Stimulated activated CD8-positive, alpha-beta memory T cell treated with anti-CD3 and anti-CD28 coated beads, Interleukin-4, amount 100 ng/mL, for 24 hours (primary cell): ENCODE data around the gene WDR86.

Experiments used
- DNase-seq: peaks from one replicate; pipeline ENCODE4 v3.0.0-alpha.2; 2020; ENCODE audit warnings: low read depth

The WDR86 gene, protein sequence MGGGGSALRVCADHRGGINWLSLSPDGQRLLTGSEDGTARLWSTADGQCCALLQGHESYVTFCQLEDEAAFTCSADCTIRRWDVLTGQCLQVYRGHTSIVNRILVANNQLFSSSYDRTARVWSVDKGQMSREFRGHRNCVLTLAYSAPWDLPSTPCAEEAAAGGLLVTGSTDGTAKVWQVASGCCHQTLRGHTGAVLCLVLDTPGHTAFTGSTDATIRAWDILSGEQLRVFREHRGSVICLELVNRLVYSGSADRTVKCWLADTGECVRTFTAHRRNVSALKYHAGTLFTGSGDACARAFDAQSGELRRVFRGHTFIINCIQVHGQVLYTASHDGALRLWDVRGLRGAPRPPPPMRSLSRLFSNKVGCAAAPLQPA

DNA sequence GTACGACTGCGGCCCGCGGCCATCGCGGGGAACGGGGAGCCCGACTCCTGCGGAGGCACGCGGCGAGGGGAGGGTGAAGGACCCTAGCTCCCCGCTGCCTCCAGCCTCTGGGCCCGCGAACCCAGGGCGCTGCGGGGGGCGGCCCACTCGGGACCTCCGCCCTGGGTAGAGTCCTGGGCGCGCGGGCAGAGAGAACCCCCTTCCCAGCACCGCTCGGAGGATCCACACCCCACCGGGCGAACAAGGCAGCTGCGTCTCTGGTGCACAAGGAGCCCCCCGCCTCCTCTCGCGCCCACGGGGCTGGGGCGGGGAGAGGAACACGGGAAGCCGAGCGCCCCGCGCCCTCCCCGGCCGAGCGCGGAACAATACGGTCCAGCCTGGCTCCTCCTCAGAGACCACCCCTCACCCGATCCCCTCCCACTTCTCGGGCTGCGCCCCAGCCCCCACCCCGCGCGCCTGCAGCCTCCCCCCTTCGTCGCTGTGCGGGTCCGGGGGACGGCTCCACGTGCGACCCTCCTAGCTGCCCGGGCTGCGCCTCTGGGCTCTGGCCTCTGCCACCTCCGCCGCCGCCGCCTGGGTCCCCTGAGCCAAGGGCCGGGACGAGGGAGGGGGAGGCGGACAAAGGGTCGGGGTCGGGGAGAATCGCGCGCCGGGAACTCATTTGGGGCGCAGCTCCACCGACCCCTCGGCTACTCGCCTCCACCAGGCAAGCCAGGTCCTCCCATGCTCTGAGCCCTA, at the start of gene WDR86:
TSS of gene WDR86 (minus strand) at position 372 of the 738 bp plus-strand sequence. CDS start 449 bp downstream, outside the sequence.
- no peak for DNase-seq

DNA sequence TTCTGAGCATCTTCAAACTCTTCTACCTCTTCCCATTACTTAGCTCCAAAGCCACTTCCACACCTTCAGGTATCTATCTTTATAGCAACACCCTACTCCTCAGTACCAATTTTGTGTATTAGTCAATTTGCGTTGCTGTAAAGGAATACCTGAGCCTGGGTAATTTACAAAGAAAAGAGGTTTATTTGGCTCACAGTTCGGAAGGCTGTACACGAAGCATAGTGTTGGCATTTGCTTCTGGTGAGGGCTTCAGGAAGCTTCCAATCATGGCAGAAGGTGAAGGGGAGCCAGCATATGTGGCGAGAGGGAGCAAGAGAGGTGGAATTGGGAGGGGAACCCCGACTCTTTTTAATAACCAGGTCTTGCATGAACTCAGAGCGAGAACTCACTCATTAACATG, 47.7 kb upstream of the WDR86 start:
- DNase-seq = no peak

DNA sequence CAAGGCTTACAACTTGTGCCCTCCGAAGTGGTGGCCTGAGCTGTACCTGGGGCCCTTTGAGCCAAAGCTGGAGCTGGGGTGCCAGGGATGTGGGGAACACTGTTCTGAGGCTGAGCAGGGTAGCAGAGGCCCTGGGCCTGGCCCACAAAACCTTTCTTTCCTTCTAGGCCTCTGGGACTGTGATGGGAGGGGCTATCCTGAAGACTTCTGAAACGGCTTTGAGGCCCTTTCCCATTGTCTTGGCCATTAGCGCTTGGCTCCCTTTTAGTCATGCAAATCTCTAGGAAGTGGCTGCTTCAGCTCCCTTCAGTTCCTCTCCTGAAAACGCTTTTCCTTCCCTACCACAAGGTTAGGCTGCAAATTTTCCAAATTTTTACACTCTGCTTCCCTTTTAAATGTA, 46.9 kb upstream of the WDR86 start:
- DNase-seq = no peak

DNA sequence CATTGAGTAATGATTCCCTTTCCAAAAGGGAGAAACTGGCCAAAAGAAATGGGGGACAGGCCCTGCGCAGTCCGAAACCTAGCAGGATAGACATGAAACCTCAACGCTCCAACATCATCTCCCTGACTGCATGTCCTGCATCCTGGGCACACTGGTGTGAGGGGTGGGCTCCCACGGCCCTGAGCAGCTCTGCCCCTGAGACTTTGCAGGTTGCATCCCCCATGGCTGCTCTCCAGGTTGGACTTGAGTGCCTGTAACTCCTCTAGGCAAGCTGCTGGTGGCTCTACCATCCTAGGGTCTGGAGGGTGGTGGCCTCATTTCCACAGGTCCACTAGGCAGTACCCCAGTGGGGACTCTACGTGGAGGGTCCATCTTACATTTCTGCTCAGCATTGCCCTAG, 46.4 kb upstream of the WDR86 start:
- no peak for DNase-seq

DNA sequence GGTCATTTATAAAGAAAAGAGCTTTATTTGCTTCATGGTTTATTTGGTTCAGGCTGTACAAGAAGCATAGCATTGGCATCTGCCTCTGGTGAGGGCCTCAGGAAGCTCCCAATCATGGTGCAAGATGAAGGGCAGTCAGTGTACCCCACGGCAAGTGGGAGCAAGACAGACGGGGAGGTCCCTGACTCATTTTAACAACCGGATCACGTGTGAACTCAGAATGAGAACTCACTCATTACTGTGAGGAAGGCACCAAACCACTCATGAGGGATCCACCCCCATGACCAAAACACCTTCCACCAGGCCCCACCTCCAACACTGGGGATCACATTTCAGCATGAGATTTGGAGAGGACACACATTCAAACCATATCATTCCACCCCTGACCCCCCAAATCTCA, 45.9 kb upstream of the WDR86 start:
- no peak for DNase-seq

DNA sequence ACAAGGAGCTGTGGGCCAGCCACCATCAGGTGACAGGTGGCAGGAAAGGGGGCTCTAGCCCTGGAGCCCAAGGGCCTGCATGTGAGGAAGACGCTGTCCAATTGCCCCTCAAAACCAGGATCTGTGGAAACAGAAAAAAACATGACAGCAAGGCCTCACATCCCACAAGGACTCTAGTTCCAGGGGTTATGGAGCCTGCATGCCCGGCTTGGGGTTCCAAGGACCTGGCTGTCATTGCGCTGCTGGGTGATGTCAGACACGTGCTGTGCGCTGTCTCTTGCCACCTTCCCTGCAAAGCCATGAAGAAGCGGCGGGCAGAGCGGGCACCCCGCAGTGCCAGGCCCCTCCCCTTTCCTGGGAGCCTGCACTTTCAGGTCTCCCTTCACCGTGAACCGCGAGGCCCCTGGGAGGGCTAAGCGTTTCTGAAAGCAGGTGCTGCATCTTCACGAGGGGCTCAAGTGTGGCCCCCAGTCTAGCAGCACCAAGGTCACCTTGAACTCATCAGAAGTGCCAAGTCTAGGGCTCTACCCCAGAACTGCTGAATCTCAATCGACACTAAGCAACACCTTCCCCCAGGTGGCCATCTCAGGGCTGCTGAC, 45.2 kb upstream of the WDR86 start:
- no peak for DNase-seq

DNA sequence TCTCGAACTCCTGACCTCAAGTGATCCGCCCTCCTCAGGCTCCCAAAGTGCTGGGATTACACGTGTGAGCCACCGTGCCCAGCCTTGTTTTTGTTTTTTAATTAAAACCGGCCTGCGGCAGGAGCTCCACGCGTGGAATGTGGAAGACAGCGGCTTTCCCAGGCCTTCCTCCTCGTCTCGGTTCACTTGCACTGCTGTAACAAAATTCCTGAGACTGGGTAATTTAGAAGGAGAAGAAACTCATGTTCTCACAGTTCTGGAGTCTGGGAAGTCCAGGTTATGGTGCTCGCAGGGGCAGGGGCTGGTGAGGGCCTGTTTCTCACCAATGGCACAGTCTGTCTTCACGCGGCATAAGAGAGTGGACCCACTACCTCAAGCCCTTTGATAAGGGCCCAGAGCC, 44.5 kb upstream of the WDR86 start:
- DNase-seq = no peak

DNA sequence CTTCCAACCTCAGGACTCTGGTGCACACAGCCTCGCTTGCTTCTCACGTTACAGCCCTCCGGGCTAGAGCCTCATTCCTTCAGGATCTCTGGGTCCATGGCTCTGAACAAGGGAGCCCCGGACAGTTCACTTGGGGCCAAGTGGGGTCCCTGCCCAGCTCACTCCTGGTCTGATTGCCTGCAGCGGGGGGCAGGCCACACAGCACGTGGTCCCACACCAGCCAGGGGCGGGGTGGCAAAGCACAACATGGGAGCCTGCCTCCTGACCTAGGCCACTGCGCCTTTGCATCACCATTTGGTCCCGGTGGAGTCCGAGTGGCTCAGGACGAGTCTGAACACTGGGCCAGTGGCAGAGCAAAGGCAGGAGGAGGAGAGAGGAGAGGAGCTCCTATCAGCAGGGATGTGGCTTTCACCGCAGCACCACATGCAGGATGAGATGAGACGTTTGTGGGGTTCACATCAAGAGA, 43.5 kb upstream of the WDR86 start:
- no peak for DNase-seq

DNA sequence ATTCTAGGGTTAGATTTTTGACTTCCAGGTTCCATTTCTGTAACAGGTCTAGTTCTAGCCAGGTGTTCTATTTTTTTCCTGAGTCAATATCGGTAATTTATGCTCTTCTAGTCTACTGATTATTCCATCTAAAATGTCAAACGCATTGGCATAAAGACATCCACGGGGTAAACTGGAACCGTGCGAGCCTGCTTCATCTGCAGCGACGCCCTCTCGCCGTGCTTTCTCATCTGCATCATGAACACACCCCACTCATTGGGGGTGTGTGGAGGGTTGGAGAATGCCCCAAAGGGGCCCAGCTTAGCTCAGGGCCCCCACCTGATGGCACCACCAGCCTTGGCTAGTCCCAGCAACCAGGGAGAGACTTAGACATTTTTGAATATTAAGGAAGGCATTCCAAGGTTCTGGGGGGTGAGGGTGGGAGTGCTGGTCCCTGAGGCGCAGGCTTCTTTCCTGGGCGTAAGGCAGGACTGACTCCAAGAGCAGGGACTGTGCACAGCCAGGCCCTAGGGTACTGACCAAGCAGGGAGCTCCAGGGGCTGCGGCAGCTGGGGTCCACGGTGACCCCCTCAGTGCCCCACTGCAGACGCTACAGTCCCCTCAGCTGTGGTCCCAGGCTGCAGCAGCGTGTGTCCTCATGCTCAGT, 43.0 kb upstream of the WDR86 start:
- DNase-seq = no peak

DNA sequence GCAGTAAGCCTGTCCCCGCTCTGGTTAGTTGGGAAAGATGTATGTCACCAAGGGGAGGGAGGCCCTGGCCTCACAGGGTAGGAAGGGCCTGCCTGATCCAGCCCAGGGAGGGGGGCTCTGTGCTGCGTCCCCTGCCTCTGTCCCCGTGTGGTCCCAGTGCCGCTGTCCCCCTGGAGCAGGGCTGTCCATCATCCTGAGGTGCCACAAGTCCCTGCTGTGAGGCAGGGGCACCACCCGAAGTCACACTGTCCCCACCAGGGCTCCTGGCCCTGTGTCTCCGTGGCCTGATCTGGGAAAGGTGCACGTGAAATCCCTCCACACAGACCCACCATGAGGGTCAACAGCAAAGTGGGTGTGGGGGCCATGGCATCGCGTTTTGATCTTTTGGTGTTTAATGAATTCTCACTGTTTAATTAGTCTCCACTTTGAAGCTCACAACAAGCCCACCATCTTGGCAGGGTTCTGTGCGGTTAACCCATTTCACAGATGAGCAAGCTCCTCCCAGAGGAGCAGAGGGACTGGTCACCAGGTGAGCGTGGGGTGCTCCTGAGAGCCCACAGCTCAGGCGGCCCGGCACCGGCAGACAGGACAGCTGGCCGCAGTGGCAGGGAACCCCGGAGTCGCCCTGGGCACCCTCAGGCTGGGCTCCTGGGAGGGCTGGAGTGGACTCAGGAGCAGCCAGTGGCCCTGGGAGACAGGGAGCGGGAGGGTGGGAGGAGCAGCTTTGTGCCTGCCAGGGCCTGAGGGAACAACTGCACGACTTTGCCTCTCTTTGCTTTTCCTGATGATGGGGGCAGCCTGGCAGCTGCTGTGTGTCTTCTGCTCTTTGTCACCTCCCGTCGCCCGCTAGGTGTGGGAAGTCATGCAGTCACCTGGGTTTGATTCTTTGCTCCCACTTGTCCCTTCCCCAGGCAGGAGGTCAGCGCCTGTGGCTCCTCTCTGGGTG, 42.1 kb upstream of the WDR86 start:
- DNase-seq = no peak

DNA sequence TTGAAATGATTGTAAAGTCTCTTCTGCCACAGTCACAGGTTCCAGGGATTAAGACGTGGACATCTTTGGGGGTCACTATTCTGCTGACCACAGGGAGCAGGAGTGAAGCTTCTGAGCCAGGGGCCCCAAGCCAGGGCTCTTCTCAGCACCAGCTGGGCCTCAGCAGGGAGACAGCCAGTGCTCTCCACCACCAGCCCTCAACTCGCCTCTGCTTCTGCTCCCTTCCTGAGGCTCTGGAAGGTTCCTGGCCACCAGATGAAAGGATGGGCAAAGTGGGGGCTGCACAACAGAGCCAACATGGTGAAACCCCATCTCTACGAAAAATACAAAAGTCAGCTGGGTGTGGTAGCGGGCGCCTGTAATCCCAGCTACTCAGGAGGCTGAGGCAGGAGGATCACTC, 41.3 kb upstream of the WDR86 start:
- no peak for DNase-seq

DNA sequence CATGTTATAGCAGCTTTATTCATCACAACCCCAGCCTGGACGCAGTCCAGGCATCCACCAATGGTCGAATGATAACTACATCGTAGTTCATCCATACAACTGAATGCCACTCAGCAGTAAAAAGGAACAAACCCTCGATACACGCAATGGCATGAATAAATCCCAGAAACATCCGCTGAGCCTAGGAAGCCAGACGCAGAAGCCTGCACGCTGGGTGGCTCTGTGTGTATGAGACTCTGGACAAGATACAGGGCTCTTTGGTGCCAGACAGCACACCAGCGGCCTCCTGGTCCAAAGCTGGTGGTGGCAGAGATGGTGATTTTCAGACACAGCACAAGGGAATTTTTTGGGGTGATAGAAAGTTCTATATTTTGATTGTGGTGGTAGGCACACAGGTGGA, 40.2 kb upstream of the WDR86 start:
- no peak for DNase-seq

DNA sequence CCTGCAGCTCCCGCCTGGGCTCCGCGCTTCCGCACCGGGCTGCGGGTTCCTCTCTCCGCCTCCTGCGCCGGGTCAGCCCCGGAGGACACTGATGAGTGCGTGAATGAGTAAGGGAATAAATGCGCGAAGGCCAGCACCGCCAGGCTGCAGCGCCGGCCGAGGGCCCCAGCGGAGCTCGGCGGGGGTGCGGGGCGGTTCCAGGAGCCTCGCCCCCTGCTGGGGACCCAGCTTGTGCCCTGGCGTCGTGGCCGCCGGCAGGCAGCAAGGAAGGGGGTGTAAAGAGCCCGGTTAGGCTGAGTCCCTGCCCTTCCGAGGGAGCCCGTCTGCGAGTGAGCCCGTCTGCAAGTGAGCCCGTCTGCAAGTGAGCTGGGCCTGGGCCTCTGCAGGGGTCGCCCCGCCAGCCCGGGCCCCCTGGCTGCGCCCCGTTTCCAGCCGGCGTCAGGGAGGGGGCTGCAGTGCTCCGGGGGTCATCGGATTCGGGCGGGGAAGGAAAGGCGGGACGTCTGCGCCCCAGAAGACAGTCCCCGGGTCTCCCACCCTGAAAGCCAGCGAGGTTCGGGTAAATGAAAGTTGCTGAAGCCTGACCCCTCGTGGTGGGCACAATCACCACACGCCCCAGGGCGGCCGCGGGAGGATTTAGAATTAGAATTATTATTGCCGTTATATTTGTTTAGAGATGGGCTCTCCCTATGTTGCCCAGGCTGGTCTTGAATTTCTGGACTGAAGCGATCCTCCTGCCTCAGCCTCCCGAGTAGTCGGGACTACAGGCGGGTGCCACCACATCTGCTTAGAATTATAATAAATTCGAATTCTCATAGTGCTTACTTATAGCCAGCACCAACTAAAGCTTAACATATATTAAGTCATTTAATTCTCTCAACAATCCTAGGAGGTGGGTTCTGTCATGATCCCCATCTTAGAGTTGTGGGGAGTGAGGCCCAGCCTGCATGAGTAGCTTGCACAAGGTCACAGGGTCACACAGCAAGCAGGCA, 38.7 kb upstream of the WDR86 start:
- peak; percentile 60 for DNase-seq

DNA sequence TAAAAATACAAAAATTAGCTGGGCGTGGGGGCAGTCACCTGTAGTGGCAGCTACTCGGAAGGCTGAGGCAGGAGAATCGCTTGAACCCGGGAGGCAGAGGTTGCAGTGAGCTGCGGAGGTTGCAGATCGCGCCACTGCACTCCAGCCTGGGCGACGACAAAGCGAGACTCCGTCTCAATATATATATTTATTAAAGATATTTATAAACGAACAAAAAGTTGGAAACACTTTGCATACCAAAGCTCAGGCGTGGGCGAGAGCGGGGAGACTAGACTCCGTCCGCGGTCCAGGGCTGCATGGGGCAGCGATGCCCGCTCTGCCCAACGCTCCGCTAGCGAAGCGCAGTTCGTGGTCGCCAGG, 38.0 kb upstream of the WDR86 start:
- DNase-seq = no peak

DNA sequence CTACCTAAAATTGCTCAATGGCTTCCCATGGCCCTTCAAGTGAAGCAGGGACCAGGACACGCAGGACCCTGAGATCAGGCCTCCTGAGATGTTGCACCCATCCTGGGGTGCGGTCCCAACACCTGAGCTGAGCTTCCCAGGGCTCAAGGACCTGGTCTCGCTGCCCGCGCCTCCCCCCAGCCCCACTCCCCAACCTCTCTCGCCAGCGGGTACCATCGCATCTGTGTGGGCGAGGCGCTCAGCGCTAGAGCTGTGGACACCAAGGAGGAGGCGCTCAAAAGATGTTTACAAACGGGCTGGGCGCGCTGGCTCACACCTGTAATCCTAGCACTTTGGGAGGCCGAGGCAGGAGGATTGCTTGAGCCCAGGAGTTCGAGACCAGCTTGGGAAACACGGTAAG, 37.5 kb upstream of the WDR86 start:
- DNase-seq = no peak

DNA sequence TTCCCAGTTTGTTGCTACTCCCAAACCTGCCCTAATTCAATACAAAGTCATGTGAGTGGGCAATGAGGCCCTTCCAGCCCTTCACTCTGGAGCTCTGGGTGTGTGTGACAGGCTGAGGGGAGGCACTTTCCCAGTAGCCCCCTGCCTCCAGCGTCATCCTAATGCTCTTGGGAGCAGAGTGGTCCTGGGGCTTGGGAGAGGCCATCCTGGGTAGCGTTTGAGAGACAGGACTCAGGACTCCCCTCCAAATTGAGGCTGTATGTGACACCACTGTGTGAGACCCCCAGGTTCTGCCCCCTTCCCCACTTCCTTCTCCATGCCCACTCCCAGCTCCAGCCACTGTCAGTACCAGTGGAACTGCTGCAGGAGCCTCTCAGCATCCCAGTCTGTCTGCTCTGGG, 36.6 kb upstream of the WDR86 start:
- no peak for DNase-seq

DNA sequence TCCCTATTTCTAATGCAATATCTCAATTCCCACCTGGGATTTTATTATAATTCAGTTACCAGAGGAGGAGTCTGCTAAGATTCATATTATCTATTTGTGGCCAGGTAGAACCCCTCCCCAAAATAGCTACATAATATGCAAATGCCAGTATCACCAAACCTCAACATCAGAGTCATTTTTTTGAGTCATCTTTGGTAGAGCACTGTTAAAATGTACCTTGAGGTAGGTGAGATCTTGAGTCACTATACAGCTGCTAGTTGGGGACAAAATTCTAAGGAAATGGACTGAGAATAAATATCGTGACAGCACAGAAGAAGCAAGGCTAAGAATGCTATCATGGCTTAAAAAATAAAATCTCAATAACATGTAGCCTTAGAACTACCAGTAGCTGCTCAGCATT, 34.8 kb upstream of the WDR86 start:
- DNase-seq = no peak

DNA sequence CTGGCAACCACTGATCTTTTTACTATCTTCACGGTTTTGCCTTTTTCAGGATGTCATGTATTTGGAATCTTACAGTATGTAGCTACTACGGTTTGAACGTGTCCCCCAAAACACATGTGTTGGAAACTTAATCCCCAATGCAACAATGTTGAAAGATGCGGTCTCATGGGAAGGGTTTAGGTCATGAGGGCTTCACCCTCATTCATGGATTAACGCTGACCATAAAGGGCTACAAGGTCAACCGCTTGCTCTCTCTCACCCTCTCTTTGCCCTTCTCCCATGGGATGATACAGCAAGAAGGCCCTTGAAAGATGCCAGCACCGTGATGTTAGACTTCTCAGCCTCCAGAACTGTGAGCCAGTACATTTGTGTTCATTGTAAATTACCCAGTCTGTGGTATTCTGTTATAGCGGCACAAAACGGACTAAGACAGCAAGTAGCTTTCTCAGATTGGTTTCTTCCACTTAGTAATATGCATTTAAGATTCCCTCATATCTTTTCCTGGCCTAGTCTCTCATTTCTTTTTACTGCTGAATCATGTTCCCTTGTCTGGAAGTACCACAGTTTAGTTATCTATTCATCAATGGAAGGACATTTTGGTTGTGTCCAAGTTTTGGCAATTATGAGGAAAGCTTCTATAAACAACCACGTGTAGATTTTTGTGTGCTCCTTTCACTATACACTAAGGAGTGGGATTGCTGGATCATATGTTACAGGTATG, 33.1 kb upstream of the WDR86 start:
- no peak for DNase-seq

DNA sequence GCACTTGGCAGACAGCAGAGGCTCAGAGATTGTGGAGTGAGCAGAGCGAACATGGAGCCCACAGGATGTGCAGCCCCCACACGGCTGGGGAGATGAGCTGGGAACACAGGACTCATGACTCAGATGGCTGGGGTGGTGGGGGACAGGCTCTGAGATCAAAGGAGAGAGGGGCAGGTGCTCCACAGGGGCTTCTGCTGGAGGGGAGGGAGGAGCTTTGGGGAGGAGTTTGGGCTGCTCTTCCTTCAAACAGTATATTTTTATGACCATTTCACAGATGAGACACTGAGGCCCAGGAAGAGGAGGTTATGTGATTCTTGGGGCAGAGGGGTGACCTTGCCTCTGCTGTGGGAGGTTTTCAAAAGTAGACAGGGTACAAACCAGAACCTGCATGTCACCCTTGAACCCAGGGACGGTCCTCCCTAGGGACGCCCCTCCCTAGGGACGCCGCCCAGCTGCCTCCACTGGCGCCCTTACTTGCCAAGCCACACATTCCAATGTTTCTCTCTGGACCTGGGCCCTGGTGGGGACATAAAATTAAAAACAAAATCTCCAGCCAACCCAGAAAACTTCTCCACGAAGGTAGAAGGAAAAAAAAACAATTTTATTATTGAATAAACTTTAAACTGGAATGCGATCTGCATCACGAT, 31.1 kb upstream of the WDR86 start:
- DNase-seq = no peak
